ENCODE data around the gene TPRN.

GRCh38 chr9:137241490-137242268 is 41.1 kb upstream of the TPRN start:
- no peak for TF ChIP-seq CTCF (IDR thresholded peaks at IDR 0.05)
- no peak for TF ChIP-seq EP300 (IDR thresholded peaks at IDR 0.05)
